H1 (cell line): ENCODE measurements around the gene TSPOAP1. TPM values are rescaled to one million over a fixed set of nuclear protein-coding genes. Genes with fewer than 3 reads are reported as not detected.

Experiments
- CTCF ChIA-PET: fragments of 300-600 bp; sonication (Branson Sonifier 250); formaldehyde crosslinking; loops from one replicate; lab custom pipeline; 2021; ENCODE audit not compliant: partially characterized antibody; lab: Charles Lee
- POLR2A ChIA-PET: fragments of 300-600 bp; sonication (Branson Sonifier 250); formaldehyde crosslinking; loops from one replicate; lab custom pipeline; 2021; ENCODE audit warnings: inconsistent platforms; ENCODE audit not compliant: partially characterized antibody; lab: Charles Lee
- DNase-seq, 2 experiments: peaks; one replicate each; pipeline versions ENCODE4 v3.0.0 to v3.0.0-alpha.2; 2010 to 2022; ENCODE audit warnings: low spot score in 2 of 2, low read depth in 1 of 2, mixed read lengths in 1 of 2
- FAIRE-seq: peaks from 2 replicates; lab custom pipeline; 2011; peaks lifted over from hg19 to GRCh38; lab: Jason Lieb, UNC
- H2AFZ ChIP-seq: 2 replicates; pipeline ENCODE4 v1.8.1; 2012; ENCODE audit warnings: low read length, inconsistent platforms
- H2AK5ac ChIP-seq: 2 replicates; pipeline ENCODE4 v1.6.1; 2013; ENCODE audit warnings: low read depth, low read length
- H2BK120ac ChIP-seq: replicated peaks from 2 replicates; pipeline ENCODE3; 2013; ENCODE audit warnings: low read depth, low read length, inconsistent platforms
- H2BK12ac ChIP-seq: 2 replicates; pipeline ENCODE4 v1.6.1; 2013; ENCODE audit warnings: low read depth, low read length
- H2BK15ac ChIP-seq: 2 replicates; pipeline ENCODE4 v1.6.1; 2013; ENCODE audit warnings: low read length
- H2BK20ac ChIP-seq: 2 replicates; pipeline ENCODE4 v1.6.1; 2013; ENCODE audit warnings: low read length
- H2BK5ac ChIP-seq: 2 replicates; pipeline ENCODE4 v1.6.1; 2013; ENCODE audit warnings: low read depth, low read length
- H3K14ac ChIP-seq: 2 replicates; pipeline ENCODE4 v1.6.1; 2013; ENCODE audit warnings: inconsistent platforms; ENCODE audit not compliant: insufficient read length
- H3K18ac ChIP-seq: 2 replicates; pipeline ENCODE4 v1.6.1; 2013; ENCODE audit warnings: low read length; ENCODE audit errors: extremely low read depth
- H3K23ac ChIP-seq: 2 replicates; pipeline ENCODE4 v1.6.1; 2013; ENCODE audit warnings: inconsistent platforms; ENCODE audit not compliant: insufficient read length
- H3K23me2 ChIP-seq: 2 replicates; pipeline ENCODE4 v1.6.1; 2013; ENCODE audit warnings: low read depth, low read length
- H3K27ac ChIP-seq: 2 replicates; pipeline ENCODE4 v1.6.1; 2011; ENCODE audit warnings: low read depth, low read length, inconsistent platforms
- H3K27me3 ChIP-seq, 4 experiments: replicated peaks in 1 of 4; 1 replicate in 1 of 4; 2 replicates in 3 of 4; pipeline versions ENCODE4 v1.6.1 to v1.8.1; 2011 to 2013; ENCODE audit warnings: low read length in 3 of 4, mild to moderate bottlenecking in 3 of 4, inconsistent platforms in 2 of 4, mixed read lengths in 2 of 4, moderate library complexity in 1 of 4; ENCODE audit not compliant: control insufficient read depth in 3 of 4, insufficient read depth in 3 of 4; ENCODE audit errors: extremely low read depth in 1 of 4
- H3K36me3 ChIP-seq, 4 experiments: 2 replicates each; pipeline versions ENCODE4 v1.6.1 to v1.8.1; 2011 to 2013; ENCODE audit warnings: mild to moderate bottlenecking in 4 of 4, low read length in 3 of 4, moderate library complexity in 2 of 4, control low read depth in 1 of 4, inconsistent platforms in 1 of 4; ENCODE audit not compliant: insufficient read depth in 4 of 4, control insufficient read depth in 2 of 4
- H3K4ac ChIP-seq: replicated peaks from 2 replicates; pipeline ENCODE3; 2013; ENCODE audit warnings: low read length, low read depth, mixed read lengths, inconsistent platforms; ENCODE audit not compliant: insufficient read length
- H3K4me1 ChIP-seq, 4 experiments: replicated peaks in 1 of 4; 1 replicate in 1 of 4; 2 replicates in 3 of 4; pipeline versions ENCODE4 v1.6.1 to v1.8.1; 2011 to 2013; ENCODE audit warnings: low read length in 3 of 4, inconsistent platforms in 2 of 4, mixed read lengths in 1 of 4; ENCODE audit not compliant: insufficient read depth in 4 of 4, control insufficient read depth in 3 of 4
- H3K4me2 ChIP-seq, 2 experiments: 2 replicates each; pipeline versions ENCODE4 v1.6.1 to v1.8.1; 2011 to 2013; ENCODE audit warnings: low read depth in 2 of 2, low read length in 2 of 2, control low read depth in 1 of 2, inconsistent platforms in 1 of 2, mild to moderate bottlenecking in 1 of 2; ENCODE audit not compliant: insufficient read depth in 1 of 2
- H3K4me3 ChIP-seq, 4 experiments: fragments of 200-600, 300-600 bp in 1 of 4; sonication (generic), shearing (Covaris generic), sonication (Bioruptor Twin) in 1 of 4; 2 replicates each; pipeline versions ENCODE4 v1.5.1 to v1.8.1; 2011 to 2016; ENCODE audit warnings: low read length in 4 of 4, low read depth in 3 of 4, control low read depth in 2 of 4, inconsistent platforms in 2 of 4, mild to moderate bottlenecking in 2 of 4, mixed read lengths in 1 of 4, moderate library complexity in 1 of 4; ENCODE audit not compliant: insufficient read depth in 2 of 4; ENCODE audit errors: extremely low read depth in 1 of 4
- H3K56ac ChIP-seq: replicated peaks from 2 replicates; pipeline ENCODE3; 2013; ENCODE audit warnings: low read depth, mild to moderate bottlenecking, mixed read lengths, low read length, inconsistent platforms; ENCODE audit not compliant: insufficient read length
- H3K79me1 ChIP-seq: 2 replicates; pipeline ENCODE4 v1.6.1; 2013; ENCODE audit warnings: low read depth, low read length, control low read depth
- H3K79me2 ChIP-seq, 2 experiments: 2 replicates each; pipeline versions ENCODE4 v1.6.1 to v1.8.1; 2012 to 2013; ENCODE audit warnings: low read length in 2 of 2, mild to moderate bottlenecking in 2 of 2, inconsistent platforms in 1 of 2; ENCODE audit not compliant: insufficient read depth in 2 of 2, control insufficient read depth in 1 of 2
- H3K9ac ChIP-seq, 4 experiments: replicated peaks in 1 of 4; 1 replicate in 1 of 4; 2 replicates in 3 of 4; pipeline versions ENCODE4 v1.6.1 to v1.8.1; 2011 to 2013; ENCODE audit warnings: low read depth in 3 of 4, low read length in 3 of 4, control low read depth in 2 of 4, mild to moderate bottlenecking in 2 of 4, moderate library complexity in 2 of 4, inconsistent platforms in 1 of 4; ENCODE audit errors: extremely low read depth in 1 of 4
- H3K9me3 ChIP-seq, 2 experiments: 2 replicates each; pipeline versions ENCODE4 v1.6.1 to v1.8.1; 2012 to 2013; ENCODE audit warnings: mild to moderate bottlenecking in 2 of 2, moderate library complexity in 2 of 2, control low read depth in 1 of 2, inconsistent platforms in 1 of 2, low read depth in 1 of 2, low read length in 1 of 2, mixed read lengths in 1 of 2; ENCODE audit not compliant: insufficient read depth in 2 of 2
- H4K20me1 ChIP-seq, 2 experiments: replicated peaks in 1 of 2; 2 replicates each; pipeline versions ENCODE3 to v1.8.1; 2011 to 2013; ENCODE audit warnings: inconsistent platforms in 2 of 2, low read length in 2 of 2, mild to moderate bottlenecking in 1 of 2; ENCODE audit not compliant: insufficient read depth in 2 of 2, control insufficient read depth in 1 of 2
- H4K5ac ChIP-seq: 2 replicates; pipeline ENCODE4 v1.6.1; 2013; ENCODE audit warnings: low read length, low read depth, mixed read lengths, inconsistent platforms; ENCODE audit not compliant: insufficient read length
- H4K8ac ChIP-seq: 2 replicates; pipeline ENCODE4 v1.8.0; 2013; ENCODE audit warnings: mild to moderate bottlenecking, moderate library complexity, low read length, inconsistent platforms; ENCODE audit not compliant: insufficient read depth; ENCODE audit errors: extremely low read depth
- H4K91ac ChIP-seq: replicated peaks from 2 replicates; pipeline ENCODE3; 2013; ENCODE audit warnings: low read length, mixed read lengths, inconsistent platforms; ENCODE audit not compliant: insufficient read length
- CHD2 ChIP-seq: IDR thresholded peaks from 2 replicates; pipeline ENCODE4 v1.6.1; 2012; ENCODE audit warnings: low read length, improper control_type of control experiment
- CTCF ChIP-seq, 3 experiments: IDR thresholded peaks; 1 replicate in 2 of 3; 2 replicates in 1 of 3; pipeline versions ENCODE4 v1.5.1 to v1.6.1; 2011; ENCODE audit warnings: low read length in 3 of 3, mild to moderate bottlenecking in 3 of 3, inconsistent platforms in 2 of 3, low read depth in 1 of 3, moderate library complexity in 1 of 3; ENCODE audit not compliant: insufficient read depth in 1 of 3; ENCODE audit errors: control extremely low read depth in 1 of 3
- SAP30 ChIP-seq: fragments of 300-600 bp; sonication (generic); IDR thresholded peaks from 2 replicates; pipeline ENCODE4 v1.7.1; 2012; ENCODE audit warnings: low read length, moderate library complexity, mild to moderate bottlenecking, inconsistent platforms; ENCODE audit not compliant: insufficient read depth, insufficient replicate concordance
- SRF ChIP-seq: IDR thresholded peaks from 2 replicates; pipeline ENCODE4 v1.6.1; 2011; ENCODE audit warnings: mild to moderate bottlenecking, low read depth, low read length, moderate library complexity
- WGBS, 2 experiments: shearing (Covaris generic) in 1 of 2; methylation state at CpG; one replicate each; pipeline versions ENCODE4 v1.1.6 to v1.1.7; 2013 to 2015; ENCODE audit warnings: low lambda C conversion rate in 2 of 2, mixed read lengths in 2 of 2, inconsistent platforms in 1 of 2, low coverage in 1 of 2, missing lambda C conversion rate in 1 of 2; ENCODE audit not compliant: insufficient replicate concordance in 2 of 2, insufficient coverage in 1 of 2, insufficient read length in 1 of 2; ENCODE audit errors: extremely low coverage in 1 of 2, missing lambda C conversion rate in 1 of 2; 5-methylcytosine and 5-hydroxymethylcytosine counted together
- polyA plus RNA-seq, 7 experiments: library from polyadenylated mRNA; depleted of rRNA in 3 of 7; stranded (reverse) in 5 of 7; unstranded in 2 of 7; fragments of >200 nt in 5 of 7; fragments of 200-250 nt in 2 of 7; gene quantifications; 1 replicate in 5 of 7; 2 replicates in 1 of 7; 4 replicates in 1 of 7; pipeline versions ENCODE4 v1.2.1 to v1.2.3, GENCODE V29; 2011 to 2013; ENCODE audit warnings: missing spikeins in 2 of 7, mixed read lengths in 2 of 7
- total RNA-seq: library from RNA; stranded (reverse); fragmentation: NEBNext Ultra II Directional; extraction: Animal tissue kit (Norgen Biotek cat#: 25700); gene quantifications from 2 replicates; pipeline ENCODE4 v1.2.1, GENCODE V29; 2021

TSPOAP1 gene
- total and polyA plus RNA-seq, 2 of the 8 experiments (the other 6 are each of a cell fraction or from before 2014, with no cell fraction given), result 7.6 to 9.2 TPM

DNA sequence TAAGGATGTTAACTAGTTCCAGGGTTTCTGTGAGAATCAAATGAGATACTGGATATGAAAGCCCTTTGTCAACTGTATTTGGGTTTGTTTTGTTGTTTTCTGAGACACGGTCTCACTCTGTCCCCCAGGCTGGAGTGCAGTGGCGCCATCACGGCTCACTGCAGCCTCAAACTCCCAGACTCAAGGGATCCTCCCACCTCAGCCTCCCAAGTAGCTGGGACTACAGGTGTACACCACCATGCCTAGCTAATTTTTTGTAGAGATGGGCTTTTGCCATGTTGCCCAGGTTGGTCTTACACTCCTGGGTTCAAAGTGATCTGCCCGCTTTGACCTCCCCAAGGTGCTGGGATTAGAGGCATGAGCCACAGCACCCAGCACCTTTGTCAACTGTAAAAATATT is 14.5 kb upstream of the TSPOAP1 start:
- H3K36me3 ChIP-seq, result peaks cover 14 to 40% (median 30%) of the 10 kb centered on the region in 4 experiments; a peak in 7 of 8 replicates
- H2BK12ac ChIP-seq, result no peak overlapping the region
- TF ChIP-seq SAP30, result no peak
- no peak for TF ChIP-seq SRF
- TF ChIP-seq CHD2, result no peak
- no peak for TF ChIP-seq CTCF (IDR thresholded peaks at IDR 0.05; ENCODE audit: control extremely low read depth in 1 of 3, insufficient read depth in 1 of 3, low read depth in 1 of 3, low read length in 3 of 3)
- TF ChIP-seq, all 59 proteins: peak for 0
- no peak overlapping the region for H3K23ac ChIP-seq
- H3K23me2 ChIP-seq, result no peaks in the 10 kb centered on the region
- H2AK5ac ChIP-seq, result no peak overlapping the region
- H4K5ac ChIP-seq, result no peak overlapping the region
- ChIA-PET POLR2A (interaction anchor here (0.6 to 11.3 kb wide), 12 partner anchors 10 to 579 kb away, joined by 3 to 149 read pairs (median 4); partner anchors contain the start of genes SUPT4H1 and TSPOAP1), CTCF (interaction anchor here (1.0 to 18.5 kb wide), 8 partner anchors 12 to 78 kb away, joined by 3 to 384 read pairs (median 4); partner anchors contain the start of gene TSPOAP1)
- H3K79me1 ChIP-seq, result no peaks in the 10 kb centered on the region
- no peak overlapping the region for H2BK20ac ChIP-seq
- H3K4me3 ChIP-seq, result no peak overlapping the region
- no peak overlapping the region for H4K91ac ChIP-seq
- no peak overlapping the region for H3K4ac ChIP-seq
- no peak for FAIRE-seq
- no peak overlapping the region for H3K9ac ChIP-seq
- H3K14ac ChIP-seq, result no peak overlapping the region
- H3K4me1 ChIP-seq, result peaks cover 0 to 13% (median 11%) of the 10 kb centered on the region in 4 experiments; a peak in 6 of 7 replicates
- peaks cover 4% of the 10 kb centered on the region in 2 experiments for H4K20me1 ChIP-seq
- H3K27ac ChIP-seq, result no peak overlapping the region
- H4K8ac ChIP-seq, result no peak overlapping the region
- no peak overlapping the region for H3K18ac ChIP-seq
- H2AFZ ChIP-seq, result no peak overlapping the region
- no peak overlapping the region for H3K56ac ChIP-seq
- no peak overlapping the region for H2BK120ac ChIP-seq
- no peak overlapping the region for H3K4me2 ChIP-seq
- H3K9me3 ChIP-seq, result no peaks in the 10 kb centered on the region
- no peaks in the 10 kb centered on the region for H3K27me3 ChIP-seq
- H2BK15ac ChIP-seq, result no peak overlapping the region
- 94% methylated on average over 4 of the region's 4 CpGs; no CpG with 5 or more reads in 1 of the 2 experiments for WGBS, 2 experiments
- H2BK5ac ChIP-seq, result no peak overlapping the region
- no peaks in the 10 kb centered on the region for H3K79me2 ChIP-seq
- no peak for DNase-seq
